K562 (cell line): Measurements from ENCODE around the gene CLEC10A. TPM values are rescaled to one million over a fixed set of nuclear protein-coding genes. Genes with fewer than 3 reads are reported as not detected.

Experiments used
- ATAC-seq: fragments of 200-7000 bp; cut with Tn5 transposase; 3 replicates; pipeline ENCODE4 v1.9.1; 2020; ENCODE audit warnings: moderate library complexity
- BruUV-seq: library from RNA; stranded (reverse); fragments of 400-500 nt; replicated peaks from 2 replicates; lab custom pipeline; 2021; lab: Mats Ljungman, UMichigan
- CTCF ChIA-PET: fragments of 300-600 bp; formaldehyde crosslinking; extraction: SDS; loops from one replicate; lab custom pipeline; 2021; ENCODE audit warnings: low intra/inter-chr PET ratio; lab: Yijun Ruan, JAX
- POLR2A ChIA-PET: fragments of 300-600, 350-650 bp; sonication (Branson Sonifier 250); formaldehyde crosslinking; extraction: SDS; loops from one replicate; lab custom pipeline; 2021; ENCODE audit warnings: antibody characterized with exemption, inconsistent platforms; lab: Yijun Ruan, JAX
- DNase-seq, 4 experiments: peaks; one replicate each; pipeline versions ENCODE4 v3.0.0 to v3.0.0-alpha.2; 2011 to 2018; ENCODE audit warnings: low spot score in 3 of 4, mixed read lengths in 3 of 4; ENCODE audit errors: extremely low read depth in 1 of 4
- FAIRE-seq: peaks from 2 replicates; lab custom pipeline; 2011; peaks lifted over from hg19 to GRCh38; lab: Jason Lieb, UNC
- H2AFZ ChIP-seq: 2 replicates; pipeline ENCODE4 v1.6.0; 2011; ENCODE audit warnings: low read depth, low read length, control low read depth, inconsistent platforms
- H3K27ac ChIP-seq: fragments of 200-600 bp; 3 replicates; pipeline ENCODE4 v1.8.0; 2011; ENCODE audit warnings: low read depth, mild to moderate bottlenecking, control low read depth, inconsistent platforms, low read length, moderate library complexity, mixed read lengths; ENCODE audit errors: extremely low read depth
- H3K27me3 ChIP-seq, 2 experiments: fragments of 300-600 bp in 1 of 2; 2 replicates in 1 of 2; 3 replicates in 1 of 2; pipeline versions ENCODE4 v1.6.0 to v1.8.0; 2011; ENCODE audit warnings: inconsistent platforms in 2 of 2, low read length in 2 of 2, mild to moderate bottlenecking in 1 of 2, mixed read lengths in 1 of 2, moderate library complexity in 1 of 2; ENCODE audit not compliant: control insufficient read depth in 2 of 2, insufficient read depth in 2 of 2
- H3K36me3 ChIP-seq: fragments of 300-600 bp; 3 replicates; pipeline ENCODE4 v1.8.0; 2011; ENCODE audit warnings: mild to moderate bottlenecking, low read length, inconsistent platforms; ENCODE audit not compliant: control insufficient read depth, insufficient read depth
- H3K4me1 ChIP-seq, 2 experiments: fragments of 200-600 bp in 1 of 2; replicated peaks in 1 of 2; 2 replicates in 1 of 2; 3 replicates in 1 of 2; pipeline versions ENCODE4 v1.5.1 to v1.8.0; 2011; ENCODE audit warnings: inconsistent platforms in 2 of 2, low read length in 2 of 2, mild to moderate bottlenecking in 1 of 2, mixed read lengths in 1 of 2, moderate library complexity in 1 of 2; ENCODE audit not compliant: control insufficient read depth in 2 of 2, insufficient read depth in 2 of 2
- H3K4me2 ChIP-seq: 2 replicates; pipeline ENCODE4 v1.6.1; 2011; ENCODE audit warnings: low read length, control low read depth, inconsistent platforms, mixed read lengths; ENCODE audit not compliant: insufficient read depth
- H3K4me3 ChIP-seq: fragments of 200-600 bp; sonication (generic), shearing (Covaris generic); 2 replicates; pipeline ENCODE4 v1.5.1; 2016; ENCODE audit warnings: control low read depth, inconsistent platforms
- H3K79me2 ChIP-seq: fragments of 200-600 bp; 3 replicates; pipeline ENCODE4 v1.8.0; 2011; ENCODE audit warnings: low read length, inconsistent platforms; ENCODE audit not compliant: control insufficient read depth, insufficient read depth
- H3K9ac ChIP-seq, 2 experiments: 2 replicates each; pipeline versions ENCODE4 v1.6.0 to v1.6.1; 2011; ENCODE audit warnings: low read depth in 2 of 2, low read length in 2 of 2, control low read depth in 1 of 2, inconsistent platforms in 1 of 2, mild to moderate bottlenecking in 1 of 2, mixed read lengths in 1 of 2; ENCODE audit not compliant: insufficient read depth in 1 of 2
- H3K9me1 ChIP-seq: one replicate; pipeline ENCODE4 v1.6.0; 2011; ENCODE audit warnings: inconsistent platforms, mild to moderate bottlenecking, low read length, moderate library complexity; ENCODE audit not compliant: control insufficient read depth, insufficient read depth
- H3K9me3 ChIP-seq: replicated peaks from 2 replicates; pipeline ENCODE4 v1.5.1; 2011; ENCODE audit warnings: low read depth, low read length, inconsistent platforms; ENCODE audit not compliant: control insufficient read depth, insufficient read depth
- H4K20me1 ChIP-seq: replicated peaks from 2 replicates; pipeline ENCODE4 v1.6.1; 2011; ENCODE audit warnings: low read length, inconsistent platforms, mixed read lengths; ENCODE audit not compliant: control insufficient read depth, insufficient read depth
- ADNP ChIP-seq: fragments of 200-800 bp; sonication (Bioruptor generic); IDR thresholded peaks from 2 replicates; pipeline ENCODE4 v1.6.1; 2016; ENCODE audit warnings: missing genetic modification characterization, missing compliant biosample characterization
- BRF1 ChIP-seq: IDR thresholded peaks from 3 replicates; pipeline ENCODE4 v1.6.1; 2011; ENCODE audit warnings: borderline replicate concordance, mild to moderate bottlenecking; ENCODE audit not compliant: insufficient read length; ENCODE audit errors: extremely low read depth
- CEBPZ ChIP-seq: fragments of 150-350 bp; IDR thresholded peaks from 2 replicates; pipeline ENCODE4 v1.6.1; 2014; ENCODE audit warnings: low read depth, mild to moderate bottlenecking, low read length, borderline replicate concordance
- ILF3 ChIP-seq: fragments of 450-650 bp; IDR thresholded peaks from 2 replicates; pipeline ENCODE4 v1.6.1; 2018; ENCODE audit warnings: antibody characterized with exemption, mild to moderate bottlenecking, moderate library complexity, borderline replicate concordance
- KLF6 ChIP-seq: fragments of 250-450 bp; sonication (Bioruptor Pico); IDR thresholded peaks from 2 replicates; pipeline ENCODE4 v1.4.0; 2020; ENCODE audit warnings: mild to moderate bottlenecking, moderate library complexity, borderline replicate concordance
- MAFF ChIP-seq: IDR thresholded peaks from 2 replicates; pipeline ENCODE4 v1.6.1; 2012; ENCODE audit warnings: low read length, improper control_type of control experiment
- NCOR1 ChIP-seq: fragments of 450-650 bp; IDR thresholded peaks from 2 replicates; pipeline ENCODE4 v1.6.1; 2016; ENCODE audit warnings: mild to moderate bottlenecking, moderate library complexity
- NFE2 ChIP-seq: IDR thresholded peaks from 2 replicates; pipeline ENCODE4 v1.6.1; 2014; ENCODE audit warnings: antibody characterized with exemption, low read depth
- NR4A1 ChIP-seq, 2 experiments: fragments of 250-450 bp in 1 of 2; fragments of 450-650 bp in 1 of 2; sonication (Bioruptor Pico) in 1 of 2; IDR thresholded peaks; 2 replicates each; pipeline versions ENCODE4 v1.4.0 to v1.6.1; 2016 to 2020; ENCODE audit warnings: mild to moderate bottlenecking in 2 of 2, missing compliant biosample characterization in 1 of 2, missing genetic modification characterization in 1 of 2, moderate library complexity in 1 of 2
- PHF8 ChIP-seq: fragments of 200-600 bp; sonication (generic); IDR thresholded peaks from 2 replicates; pipeline ENCODE4 v1.6.1; 2012; ENCODE audit warnings: mixed run types, mild to moderate bottlenecking, inconsistent platforms, low read length, moderate library complexity, borderline replicate concordance
- POLR2H ChIP-seq: IDR thresholded peaks from 2 replicates; pipeline ENCODE4 v1.6.1; 2016; ENCODE audit warnings: missing genetic modification characterization, low read depth, mild to moderate bottlenecking, control low read depth, missing compliant biosample characterization, moderate library complexity
- SIX5 ChIP-seq, 2 experiments: IDR thresholded peaks; 2 replicates each; pipeline ENCODE4 v1.6.1; 2011; ENCODE audit warnings: low read length in 2 of 2, borderline replicate concordance in 1 of 2, low read depth in 1 of 2, mild to moderate bottlenecking in 1 of 2, moderate library complexity in 1 of 2; ENCODE audit not compliant: insufficient read depth in 1 of 2
- ZNF253 ChIP-seq: fragments of 250-450 bp; sonication (Bioruptor Pico); conservative IDR thresholded peaks from 2 replicates; pipeline ENCODE4 v1.6.1; 2021; ENCODE audit warnings: mild to moderate bottlenecking
- ZNF77 ChIP-seq: fragments of 250-450 bp; sonication (Bioruptor Pico); IDR thresholded peaks from 2 replicates; pipeline ENCODE4 v1.5.0; 2020
- WGBS: fragments of 100-300 bp; shearing (Covaris generic); methylation state at CpG from one replicate; pipeline ENCODE4 v1.1.6; 2016; ENCODE audit warnings: low coverage, mixed read lengths; ENCODE audit not compliant: insufficient coverage; ENCODE audit errors: missing lambda C conversion rate; 5-methylcytosine and 5-hydroxymethylcytosine counted together
- in situ Hi-C: fragments of 300-500 bp; cut with MboI; formaldehyde crosslinking; loops from 4 replicates; pipeline ENCODE4 v1.15.0; 2018; ENCODE audit warnings: inconsistent platforms, mixed read lengths
- intact Hi-C: fragments of 100-400 bp; cut with micrococcal nuclease; formaldehyde crosslinking; loops from 2 replicates; pipeline ENCODE4 v1.14.2; 2022
- polyA plus RNA-seq, 8 experiments: library from polyadenylated mRNA; depleted of rRNA in 4 of 8; stranded (reverse) in 5 of 8; unstranded in 3 of 8; fragments of >200 nt; fragmentation: Nextera tagmentation in 2 of 8; fragmentation: Illumina TruSeq in 1 of 8; extraction: Ambion mirVana in 2 of 8; extraction: Trizol in 1 of 8; gene quantifications; 2 replicates each; pipeline versions ENCODE4 v1.2.1 to v1.2.3, GENCODE V29; 2011 to 2014; ENCODE audit warnings: inconsistent platforms in 1 of 8, missing spikeins in 1 of 8
- total RNA-seq, 7 experiments: library from RNA; depleted of rRNA in 6 of 7; stranded (reverse); fragments of >200 nt in 6 of 7; fragmentation: Illumina TruSeq in 2 of 7; extraction: Trizol in 2 of 7; gene quantifications; 2 replicates each; pipeline versions ENCODE4 v1.2.1 to v1.2.3, GENCODE V29; 2011 to 2021; ENCODE audit warnings: low replicate concordance in 1 of 7

The CLEC10A gene
- total and polyA plus RNA-seq, 9 of the 15 experiments (the other 6 are each of a cell fraction or from before 2014, with no cell fraction given), result 0.04 to 0.11 (median 0.05) TPM; not detected in 6

GRCh38 chr17:7072406-7072805 is 7.6 kb downstream of the CLEC10A start:
- in situ Hi-C loops, result no loop called here
- Histone ChIP-seq H3K79me2 (no peaks in the 10 kb centered on the region), H3K36me3 (no peaks in the 10 kb centered on the region), H3K4me1 (no peaks in the 10 kb centered on the region), H3K9ac (no peak overlapping the region), H3K9me3 (no peaks in the 10 kb centered on the region), H3K27me3 (peaks cover 0 to 35% of the 10 kb centered on the region in 2 experiments; a peak in 4 of 5 replicates), H3K27ac (no peak overlapping the region), H4K20me1 (no peaks in the 10 kb centered on the region), H3K4me2 (no peak overlapping the region), H3K4me3 (no peak overlapping the region), H2AFZ (no peak overlapping the region), H3K9me1 (no peaks in the 10 kb centered on the region)
- WGBS, result 0% methylated on average over 1 of the region's 2 CpGs
- BruUV-seq, result no TSS peak
- no peak for ATAC-seq
- intact Hi-C loops, result no loop called here
- no peak for DNase-seq
- no peak for FAIRE-seq
- TF ChIP-seq MAFF (no peak), NCOR1 (no peak), PHF8 (no peak), ZNF77 (CRISPR knock-in tag) (no peak), ZNF253 (CRISPR knock-in tag) (no peak), ADNP (tag) (no peak), ILF3 (no peak), KLF6 (CRISPR knock-in tag) (no peak), POLR2H (tag) (no peak), NR4A1 (CRISPR knock-in tag; IDR thresholded peaks at IDR 0.05) (no peak), NR4A1 (tag; IDR thresholded peaks at IDR 0.05) (no peak), NFE2 (no peak), BRF1 (no peak), CEBPZ (no peak), SIX5 (IDR thresholded peaks at IDR 0.05; ENCODE audit: borderline replicate concordance in 1 of 2, insufficient read depth in 1 of 2, low read depth in 1 of 2, low read length in 2 of 2) (no peak)
- CTCF ChIA-PET, result no interaction called here
- POLR2A ChIA-PET, result interaction anchor here (0.6 kb wide), 1 partner anchor 395 kb away, joined by 3 read pairs; no protein-coding TSS in a partner anchor
